Keratinocyte (primary cell): ENCODE results near the gene RCAN2. TPM values are rescaled to one million over a fixed set of nuclear protein-coding genes. Genes with fewer than 3 reads are reported as not detected.

Experiments used
- DNase-seq: peaks from one replicate; pipeline ENCODE4 v3.0.0-alpha.2; 2011; ENCODE audit warnings: low read depth, missing footprints, low spot score
- FAIRE-seq: peaks from 2 replicates; lab custom pipeline; 2011; peaks lifted over from hg19 to GRCh38; lab: Jason Lieb, UNC
- H2AFZ ChIP-seq: 2 replicates; pipeline ENCODE4 v1.6.0; 2012; ENCODE audit warnings: low read length, control low read depth, inconsistent platforms; ENCODE audit not compliant: control insufficient read depth
- H3K27ac ChIP-seq: 2 replicates; pipeline ENCODE4 v1.5.1; 2011; ENCODE audit warnings: low read length; ENCODE audit not compliant: control insufficient read depth, insufficient read depth
- H3K27me3 ChIP-seq: 3 replicates; pipeline ENCODE4 v1.6.0; 2011; ENCODE audit warnings: low read length; ENCODE audit not compliant: control insufficient read depth, insufficient read depth; ENCODE audit errors: extremely low read depth
- H3K36me3 ChIP-seq, 2 experiments: 2 replicates in 1 of 2; 3 replicates in 1 of 2; pipeline ENCODE4 v1.5.1; 2011; ENCODE audit warnings: low read length in 2 of 2, mild to moderate bottlenecking in 1 of 2; ENCODE audit not compliant: control insufficient read depth in 2 of 2, insufficient read depth in 2 of 2; ENCODE audit errors: extremely low read depth in 1 of 2
- H3K4me1 ChIP-seq: 3 replicates; pipeline ENCODE4 v1.5.1; 2011; ENCODE audit warnings: low read length; ENCODE audit not compliant: control insufficient read depth, insufficient read depth; ENCODE audit errors: extremely low read depth
- H3K4me2 ChIP-seq: 3 replicates; pipeline ENCODE4 v1.6.0; 2011; ENCODE audit warnings: low read depth, low read length; ENCODE audit not compliant: control insufficient read depth, insufficient read depth; ENCODE audit errors: extremely low read depth
- H3K4me3 ChIP-seq, 3 experiments: fragments of 200-600 bp in 1 of 3; sonication (generic) in 1 of 3; 2 replicates in 2 of 3; 3 replicates in 1 of 3; pipeline ENCODE4 v1.5.1; 2011 to 2016; ENCODE audit warnings: low read length in 3 of 3, mild to moderate bottlenecking in 3 of 3, control low read depth in 2 of 3, inconsistent platforms in 1 of 3, low read depth in 1 of 3, mixed read lengths in 1 of 3, mixed run types in 1 of 3, moderate library complexity in 1 of 3; ENCODE audit not compliant: control insufficient read depth in 2 of 3, insufficient read depth in 2 of 3; ENCODE audit errors: extremely low read depth in 1 of 3
- H3K79me2 ChIP-seq: 2 replicates; pipeline ENCODE4 v1.6.0; 2012; ENCODE audit warnings: low read length; ENCODE audit not compliant: control insufficient read depth, insufficient read depth
- H3K9ac ChIP-seq: 3 replicates; pipeline ENCODE4 v1.6.0; 2011; ENCODE audit warnings: low read length; ENCODE audit not compliant: control insufficient read depth, insufficient read depth; ENCODE audit errors: extremely low read depth
- H3K9me1 ChIP-seq: 3 replicates; pipeline ENCODE4 v1.6.0; 2011; ENCODE audit warnings: low read length; ENCODE audit not compliant: control insufficient read depth, insufficient read depth; ENCODE audit errors: extremely low read depth
- H3K9me3 ChIP-seq: 2 replicates; pipeline ENCODE4 v1.5.1; 2012; ENCODE audit warnings: low read depth, low read length; ENCODE audit not compliant: control insufficient read depth
- H4K20me1 ChIP-seq: 3 replicates; pipeline ENCODE4 v1.6.0; 2011; ENCODE audit warnings: low read length; ENCODE audit not compliant: control insufficient read depth, insufficient read depth; ENCODE audit errors: extremely low read depth
- EZH2 ChIP-seq: IDR thresholded peaks from one replicate; pipeline ENCODE4 v1.6.1; 2012; ENCODE audit warnings: inconsistent platforms, mild to moderate bottlenecking, low read length, moderate library complexity
- dilution Hi-C: fragments of 300-500 bp; cut with MboI; formaldehyde crosslinking; loops from one replicate; pipeline ENCODE4 v1.7.0; 2020; ENCODE audit warnings: low sequenced_read_pairs; ENCODE audit not compliant: extremely low pct_ligation_motif_present
- polyA plus RNA-seq, 5 experiments: library from polyadenylated mRNA; depleted of rRNA in 3 of 5; stranded (reverse) in 3 of 5; stranded (forward) in 1 of 5; unstranded in 1 of 5; fragments of >200 nt; gene quantifications; 1 replicate in 1 of 5; 2 replicates in 3 of 5; 3 replicates in 1 of 5; pipeline versions ENCODE4 v1.2.1 to v1.2.3, GENCODE V29; 2011 to 2012; ENCODE audit warnings: missing spikeins in 2 of 5, low read depth in 1 of 5, low replicate concordance in 1 of 5
- TF ChIP-seq, protein P1 (sequence below), 3 experiments: IDR thresholded peaks in 1 of 3; conservative IDR thresholded peaks in 1 of 3; optimal IDR thresholded peaks in 1 of 3; 2 replicates in 2 of 3; 3 replicates in 1 of 3; pipeline versions ENCODE3 to v1.5.1; 2011; ENCODE audit warnings: low read length in 3 of 3, mild to moderate bottlenecking in 3 of 3, moderate library complexity in 2 of 3, control low read depth in 1 of 3, inconsistent platforms in 1 of 3; ENCODE audit not compliant: insufficient read depth in 2 of 3; ENCODE audit errors: extremely low read depth in 1 of 3

The RCAN2 gene
- polyA plus RNA-seq, 1 donor (not counting 4 experiments of a cell fraction or from before 2014, with no cell fraction given) = not detected

DNA sequence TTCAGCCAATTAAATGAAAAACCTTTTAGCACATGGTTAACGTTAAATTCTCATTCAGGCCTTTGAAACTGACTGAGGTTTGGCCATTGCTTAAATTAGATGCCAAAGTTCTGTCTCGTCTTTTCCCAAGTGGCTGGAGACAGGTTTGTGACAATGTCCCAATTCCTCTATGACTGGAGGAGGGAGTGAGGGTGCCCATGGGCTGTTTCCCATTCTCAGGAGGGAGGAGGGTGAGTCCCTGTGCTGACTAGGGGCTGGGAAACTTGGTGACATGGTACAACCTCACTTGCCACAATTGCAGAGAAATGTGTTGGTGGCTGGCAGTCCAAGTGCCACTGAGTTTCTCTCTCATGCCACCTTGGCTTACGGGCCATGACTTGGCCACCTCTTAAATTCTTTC, 256.5 kb downstream of the RCAN2 start:
- dilution Hi-C loops = no loop called here
- Histone ChIP-seq H3K79me2 (no peaks in the 10 kb centered on the region), H3K9me1 (no peaks in the 10 kb centered on the region), H4K20me1 (no peaks in the 10 kb centered on the region), H3K27me3 (no peaks in the 10 kb centered on the region), H3K9me3 (no peaks in the 10 kb centered on the region), H3K4me1 (no peaks in the 10 kb centered on the region), H2AFZ (no peak overlapping the region), H3K36me3 (no peaks in the 10 kb centered on the region), H3K4me2 (no peak overlapping the region), H3K9ac (no peak overlapping the region), H3K4me3 (no peak overlapping the region), H3K27ac (no peak overlapping the region)
- DNase-seq (no peak), FAIRE-seq (no peak)
- TF ChIP-seq, protein P1, sequence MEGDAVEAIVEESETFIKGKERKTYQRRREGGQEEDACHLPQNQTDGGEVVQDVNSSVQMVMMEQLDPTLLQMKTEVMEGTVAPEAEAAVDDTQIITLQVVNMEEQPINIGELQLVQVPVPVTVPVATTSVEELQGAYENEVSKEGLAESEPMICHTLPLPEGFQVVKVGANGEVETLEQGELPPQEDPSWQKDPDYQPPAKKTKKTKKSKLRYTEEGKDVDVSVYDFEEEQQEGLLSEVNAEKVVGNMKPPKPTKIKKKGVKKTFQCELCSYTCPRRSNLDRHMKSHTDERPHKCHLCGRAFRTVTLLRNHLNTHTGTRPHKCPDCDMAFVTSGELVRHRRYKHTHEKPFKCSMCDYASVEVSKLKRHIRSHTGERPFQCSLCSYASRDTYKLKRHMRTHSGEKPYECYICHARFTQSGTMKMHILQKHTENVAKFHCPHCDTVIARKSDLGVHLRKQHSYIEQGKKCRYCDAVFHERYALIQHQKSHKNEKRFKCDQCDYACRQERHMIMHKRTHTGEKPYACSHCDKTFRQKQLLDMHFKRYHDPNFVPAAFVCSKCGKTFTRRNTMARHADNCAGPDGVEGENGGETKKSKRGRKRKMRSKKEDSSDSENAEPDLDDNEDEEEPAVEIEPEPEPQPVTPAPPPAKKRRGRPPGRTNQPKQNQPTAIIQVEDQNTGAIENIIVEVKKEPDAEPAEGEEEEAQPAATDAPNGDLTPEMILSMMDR (optimal IDR thresholded peaks at IDR 0.05 in 1 of 3, IDR thresholded peaks at IDR 0.05 in 1 of 3, conservative IDR thresholded peaks at IDR 0.05 in 1 of 3; ENCODE audit: extremely low read depth in 1 of 3, insufficient read depth in 2 of 3, low read length in 3 of 3) = no peak
- no peak for TF ChIP-seq EZH2

DNA sequence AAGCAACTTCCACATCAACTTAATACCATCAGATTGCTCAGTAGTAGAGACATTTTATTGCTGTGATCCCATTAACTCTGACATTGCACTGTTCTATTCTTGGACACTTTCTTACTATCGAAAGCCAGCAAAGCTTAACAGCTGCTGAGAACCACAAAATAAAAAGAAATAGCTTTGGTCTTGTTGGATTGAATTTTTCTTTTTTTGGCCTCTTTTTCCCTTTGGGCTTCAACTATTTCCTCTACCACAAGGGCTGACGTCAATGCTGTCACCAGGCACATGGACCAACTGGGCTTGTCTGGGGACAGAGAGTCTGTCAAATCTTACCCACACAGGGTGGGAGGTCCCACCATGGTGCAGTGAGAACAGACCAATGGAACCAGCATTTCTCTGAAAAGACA, 257.1 kb downstream of the RCAN2 start:
- Histone ChIP-seq H3K9me3 (no peaks in the 10 kb centered on the region), H3K4me2 (no peak overlapping the region), H3K79me2 (no peaks in the 10 kb centered on the region), H3K27ac (no peak overlapping the region), H3K4me3 (no peak overlapping the region), H2AFZ (no peak overlapping the region), H4K20me1 (no peaks in the 10 kb centered on the region), H3K36me3 (no peaks in the 10 kb centered on the region), H3K4me1 (no peaks in the 10 kb centered on the region), H3K27me3 (no peaks in the 10 kb centered on the region), H3K9me1 (no peaks in the 10 kb centered on the region), H3K9ac (no peak overlapping the region)
- no peak for DNase-seq
- dilution Hi-C loops = no loop called here
- TF ChIP-seq, protein P1 (optimal IDR thresholded peaks at IDR 0.05 in 1 of 3, IDR thresholded peaks at IDR 0.05 in 1 of 3, conservative IDR thresholded peaks at IDR 0.05 in 1 of 3; ENCODE audit: extremely low read depth in 1 of 3, insufficient read depth in 2 of 3, low read length in 3 of 3) = no peak
- no peak for TF ChIP-seq EZH2
- FAIRE-seq = no peak
